Mammary epithelial cell (primary cell): ENCODE data around the gene WDR81.

Source experiments
- CTCF ChIP-seq, 2 donors: IDR thresholded peaks in 1 of 2; conservative IDR thresholded peaks in 1 of 2; 2 replicates each; pipeline ENCODE4 v1.5.1; 2011 to 2012; ENCODE audit warnings: inconsistent platforms in 2 of 2, low read length in 2 of 2, mild to moderate bottlenecking in 2 of 2, control low read depth in 1 of 2, low read depth in 1 of 2; ENCODE audit not compliant: insufficient read depth in 1 of 2; ENCODE audit errors: extremely low read depth in 1 of 2
- EZH2 ChIP-seq: IDR thresholded peaks from 2 replicates; pipeline ENCODE4 v1.6.1; 2012; ENCODE audit warnings: low read length, inconsistent platforms, borderline replicate concordance

- TF ChIP-seq CTCF (conservative IDR thresholded peaks at IDR 0.05 in 1 of 2, IDR thresholded peaks at IDR 0.05 in 1 of 2; ENCODE audit: extremely low read depth in 1 of 2, insufficient read depth in 1 of 2, low read depth in 1 of 2, low read length in 2 of 2) (no peak), EZH2 (no peak)
Measured at GRCh38 chr17:1746975-1747543, 22.6 kb downstream of the WDR81 start.
